Panc1 (cell line): ENCODE measurements around the gene ANAPC15. TPM values are rescaled to one million over a fixed set of nuclear protein-coding genes. Genes with fewer than 3 reads are reported as not detected.

Experiments used
- ATAC-seq: fragments of 200-7000 bp; cut with Tn5 transposase; 2 replicates; pipeline ENCODE4 v1.9.1; 2020; ENCODE audit warnings: mild to moderate bottlenecking, moderate library complexity
- BruUV-seq: library from RNA; stranded (reverse); fragments of 400-500 nt; replicated peaks from 2 replicates; lab custom pipeline; 2021; lab: Mats Ljungman, UMichigan
- CTCF ChIA-PET: fragments of 300-600 bp; sonication (Branson Sonifier 250); formaldehyde crosslinking; loops from one replicate; lab custom pipeline; 2022; ENCODE audit warnings: antibody characterized with exemption; lab: Charles Lee
- POLR2A ChIA-PET: fragments of 300-600 bp; sonication (Branson Sonifier 250); formaldehyde crosslinking; loops from one replicate; lab custom pipeline; 2022; ENCODE audit warnings: antibody characterized with exemption; lab: Charles Lee
- DNase-seq: peaks from one replicate; pipeline ENCODE4 v3.0.0-alpha.2; 2010; ENCODE audit warnings: low read depth, low spot score
- H3K27ac ChIP-seq: 2 replicates; pipeline ENCODE4 v1.5.1; 2011; ENCODE audit warnings: mild to moderate bottlenecking, low read length, inconsistent platforms
- H3K27me3 ChIP-seq: fragments of 200-500 bp; sonication (Bioruptor generic); 2 replicates; pipeline ENCODE4 v1.6.0; 2014; ENCODE audit warnings: low read length, inconsistent platforms; ENCODE audit not compliant: control insufficient read depth, insufficient read depth
- H3K36me3 ChIP-seq: fragments of 200-500 bp; sonication (Bioruptor generic); 2 replicates; pipeline ENCODE4 v1.5.1; 2014; ENCODE audit warnings: inconsistent platforms, mild to moderate bottlenecking, low read length, moderate library complexity; ENCODE audit not compliant: control insufficient read depth, insufficient read depth
- H3K4me1 ChIP-seq: 2 replicates; pipeline ENCODE4 v1.5.1; 2011; ENCODE audit warnings: inconsistent platforms, mild to moderate bottlenecking, low read length, moderate library complexity; ENCODE audit not compliant: control insufficient read depth, insufficient read depth
- H3K4me3 ChIP-seq, 2 experiments: 2 replicates each; pipeline ENCODE4 v1.5.1; 2011 to 2012; ENCODE audit warnings: low read depth in 2 of 2, low read length in 2 of 2, mild to moderate bottlenecking in 2 of 2, inconsistent platforms in 1 of 2, moderate library complexity in 1 of 2
- H3K9me3 ChIP-seq: fragments of 200-500 bp; sonication (Bioruptor generic); 2 replicates; pipeline ENCODE4 v1.5.1; 2014; ENCODE audit warnings: low read depth, mild to moderate bottlenecking, inconsistent platforms, low read length, moderate library complexity; ENCODE audit not compliant: control insufficient read depth, insufficient read depth
- POLR2AphosphoS5 ChIP-seq: IDR thresholded peaks from 2 replicates; pipeline ENCODE4 v1.6.1; 2012; ENCODE audit warnings: mild to moderate bottlenecking, low read depth, low read length, moderate library complexity
- REST ChIP-seq, 2 experiments: IDR thresholded peaks; 2 replicates each; pipeline ENCODE4 v1.6.1; 2011 to 2012; ENCODE audit warnings: low read depth in 2 of 2, control low read depth in 1 of 2, low read length in 1 of 2, mild to moderate bottlenecking in 1 of 2, moderate library complexity in 1 of 2; ENCODE audit not compliant: insufficient read depth in 1 of 2
- SIN3A ChIP-seq: IDR thresholded peaks from 2 replicates; pipeline ENCODE4 v1.6.1; 2012; ENCODE audit warnings: low read depth, mild to moderate bottlenecking, low read length, moderate library complexity, borderline replicate concordance; ENCODE audit not compliant: insufficient read depth
- TCF7L2 ChIP-seq: IDR thresholded peaks from 2 replicates; pipeline ENCODE4 v1.6.1; 2011; ENCODE audit warnings: mild to moderate bottlenecking, low read depth, low read length, inconsistent platforms
- in situ Hi-C: cut with HindIII; loops from 2 replicates; pipeline ENCODE4 v1.10.0; 2016; ENCODE audit warnings: low sequenced_read_pairs, low pct_unique_long_range_greater_than_20kb
- intact Hi-C: fragments of 100-400 bp; cut with micrococcal nuclease; formaldehyde crosslinking; loops from one replicate; pipeline ENCODE4 v1.10.0; 2022; ENCODE audit not compliant: unreplicated experiment
- total RNA-seq: library from RNA; stranded (reverse); gene quantifications from one replicate; pipeline ENCODE4 v1.2.1, GENCODE V29; 2021; ENCODE audit not compliant: unreplicated experiment
- TF ChIP-seq, protein P1 (sequence below): fragments of 450-650 bp; IDR thresholded peaks from 2 replicates; pipeline ENCODE4 v1.5.1; 2017; ENCODE audit warnings: mild to moderate bottlenecking

ANAPC15 gene
- total RNA-seq, 1 experiment from 2014 or later, result 78.2 TPM

- no peaks in the 10 kb centered on the region for H3K36me3 ChIP-seq
- H3K9me3 ChIP-seq, result no peaks in the 10 kb centered on the region
- CTCF ChIA-PET, result no interaction called here
- no peak for DNase-seq
- BruUV-seq, result no TSS peak
- peaks cover 2% of the 10 kb centered on the region; the same call in 1 of the 2 replicates for H3K27me3 ChIP-seq
- no peak for ATAC-seq
- no peak overlapping the region for H3K4me3 ChIP-seq
- POLR2A ChIA-PET, result no interaction called here
- no peaks in the 10 kb centered on the region for H3K4me1 ChIP-seq
- in situ Hi-C loops (no loop called here), intact Hi-C loops (no loop called here)
- no peak for TF ChIP-seq SIN3A
- no peak for TF ChIP-seq POLR2AphosphoS5
- no peak for TF ChIP-seq TCF7L2
- TF ChIP-seq, protein P1, sequence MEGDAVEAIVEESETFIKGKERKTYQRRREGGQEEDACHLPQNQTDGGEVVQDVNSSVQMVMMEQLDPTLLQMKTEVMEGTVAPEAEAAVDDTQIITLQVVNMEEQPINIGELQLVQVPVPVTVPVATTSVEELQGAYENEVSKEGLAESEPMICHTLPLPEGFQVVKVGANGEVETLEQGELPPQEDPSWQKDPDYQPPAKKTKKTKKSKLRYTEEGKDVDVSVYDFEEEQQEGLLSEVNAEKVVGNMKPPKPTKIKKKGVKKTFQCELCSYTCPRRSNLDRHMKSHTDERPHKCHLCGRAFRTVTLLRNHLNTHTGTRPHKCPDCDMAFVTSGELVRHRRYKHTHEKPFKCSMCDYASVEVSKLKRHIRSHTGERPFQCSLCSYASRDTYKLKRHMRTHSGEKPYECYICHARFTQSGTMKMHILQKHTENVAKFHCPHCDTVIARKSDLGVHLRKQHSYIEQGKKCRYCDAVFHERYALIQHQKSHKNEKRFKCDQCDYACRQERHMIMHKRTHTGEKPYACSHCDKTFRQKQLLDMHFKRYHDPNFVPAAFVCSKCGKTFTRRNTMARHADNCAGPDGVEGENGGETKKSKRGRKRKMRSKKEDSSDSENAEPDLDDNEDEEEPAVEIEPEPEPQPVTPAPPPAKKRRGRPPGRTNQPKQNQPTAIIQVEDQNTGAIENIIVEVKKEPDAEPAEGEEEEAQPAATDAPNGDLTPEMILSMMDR, result no peak
- TF ChIP-seq REST (IDR thresholded peaks at IDR 0.05; ENCODE audit: insufficient read depth in 1 of 2, low read depth in 2 of 2, low read length in 1 of 2), result no peak
- H3K27ac ChIP-seq, result no peak overlapping the region
Measured at GRCh38 chr11:72157131-72157530, 44.6 kb upstream of the ANAPC15 start.

GRCh38 chr11:72155751-72156150 lies 43.3 kb upstream of the ANAPC15 start:
- no TSS peak for BruUV-seq

More at GRCh38 chr11:72155751-72156150, 43.3 kb upstream of the ANAPC15 start:
- H3K4me3 ChIP-seq, result no peak overlapping the region
- no peak overlapping the region for H3K27ac ChIP-seq
- no peaks in the 10 kb centered on the region for H3K9me3 ChIP-seq
- no peaks in the 10 kb centered on the region; the same call in 1 of the 2 replicates for H3K27me3 ChIP-seq
- no peaks in the 10 kb centered on the region for H3K36me3 ChIP-seq
- in situ Hi-C loops, result no loop called here
- POLR2A ChIA-PET, result no interaction called here
- DNase-seq (no peak), ATAC-seq (no peak)
- H3K4me1 ChIP-seq, result no peaks in the 10 kb centered on the region
- intact Hi-C loops, result no loop called here
- CTCF ChIA-PET, result no interaction called here
- TF ChIP-seq REST (IDR thresholded peaks at IDR 0.05; ENCODE audit: insufficient read depth in 1 of 2, low read depth in 2 of 2, low read length in 1 of 2) (no peak), POLR2AphosphoS5 (no peak), TCF7L2 (no peak), SIN3A (no peak)
- TF ChIP-seq, protein P1, result no peak
